Activated naive CD8-positive, alpha-beta T cell treated with anti-CD3 and anti-CD28 coated beads for 36 hours (primary cell): Measurements from ENCODE around the gene PRDX6. TPM values are rescaled to one million over a fixed set of nuclear protein-coding genes. Genes with fewer than 3 reads are reported as not detected.
"Not testable (repeated sequence)": the region's sequence is repeated elsewhere in the genome, so short reads cannot be mapped to it uniquely, and the experiment has no call there.

Source experiments
- DNase-seq: peaks from one replicate; pipeline ENCODE4 v3.0.0; 2021
- H3K27ac Mint-ChIP-seq: one replicate; pipeline ENCODE4 v1.8.0; 2022; ENCODE audit warnings: mild to moderate bottlenecking, moderate library complexity, mixed read lengths
- H3K27me3 Mint-ChIP-seq: one replicate; pipeline ENCODE4 v1.8.0; 2022; ENCODE audit warnings: mild to moderate bottlenecking, mixed read lengths
- H3K36me3 Mint-ChIP-seq: one replicate; pipeline ENCODE4 v1.8.0; 2021; ENCODE audit warnings: mild to moderate bottlenecking, mixed read lengths
- H3K4me1 Mint-ChIP-seq: one replicate; pipeline ENCODE4 v1.8.0; 2021; ENCODE audit warnings: mixed read lengths
- H3K4me3 Mint-ChIP-seq: one replicate; pipeline ENCODE4 v1.8.0; 2022; ENCODE audit warnings: mild to moderate bottlenecking, moderate library complexity, mixed read lengths
- H3K9me3 Mint-ChIP-seq: one replicate; pipeline ENCODE4 v1.8.0; 2022; ENCODE audit warnings: mixed read lengths
- total RNA-seq, 2 experiments: library from RNA; stranded (reverse); gene quantifications; one replicate each; pipeline ENCODE4 v1.2.3, GENCODE V29; 2021

The PRDX6 gene
- total RNA-seq, 2 experiments from 2014 or later = 168 to 175 TPM

DNA sequence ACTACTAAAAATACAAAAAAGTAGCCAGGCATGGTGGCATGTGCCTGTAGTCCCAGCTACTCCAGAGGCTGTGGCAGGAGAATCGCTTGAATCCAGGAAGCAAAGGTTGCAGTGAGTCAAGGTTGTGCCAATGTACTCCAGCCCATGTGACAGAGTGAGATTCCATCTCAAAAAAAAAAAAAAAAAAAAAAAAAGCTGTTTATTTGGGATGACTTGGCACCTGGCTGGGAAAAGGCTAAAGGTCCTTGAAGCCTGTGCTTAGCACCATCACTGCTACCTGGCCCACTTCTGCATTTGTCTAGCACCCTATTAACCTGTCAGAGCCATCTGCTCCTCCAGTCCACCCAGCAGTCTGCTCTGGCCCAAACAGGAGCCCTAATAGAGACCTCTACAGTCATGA is 25.0 kb downstream of the PRDX6 start:
- Mint-ChIP-seq H3K27ac (no peak overlapping the region), H3K27me3 (peaks cover 2% of the 10 kb centered on the region), H3K4me1 (no peaks in the 10 kb centered on the region), H3K36me3 (no peaks in the 10 kb centered on the region), H3K9me3 (no peaks in the 10 kb centered on the region), H3K4me3 (no peak overlapping the region)
- DNase-seq = no peak

DNA sequence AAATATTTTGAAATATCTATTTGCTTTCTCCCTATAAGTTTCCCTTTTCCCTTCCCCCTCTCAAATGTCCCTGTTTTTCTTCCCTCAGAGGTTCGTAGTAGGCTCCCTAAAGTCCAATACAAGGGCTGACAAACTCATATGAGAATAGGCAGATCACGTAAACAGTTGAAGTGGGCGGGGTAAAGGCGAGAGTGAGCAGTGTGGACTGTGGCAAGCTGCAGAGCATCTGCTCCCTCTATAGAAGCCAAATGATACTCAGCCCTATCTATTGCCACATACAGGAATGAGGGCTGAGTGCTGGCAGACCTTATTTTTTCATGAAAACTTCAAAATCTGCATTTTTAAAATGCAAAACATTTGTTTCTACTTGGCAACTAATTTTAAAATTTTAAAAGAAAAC is 26.3 kb downstream of the PRDX6 start:
- Mint-ChIP-seq H3K4me3 (no peak overlapping the region), H3K27me3 (peaks cover 2% of the 10 kb centered on the region), H3K4me1 (no peaks in the 10 kb centered on the region), H3K9me3 (no peaks in the 10 kb centered on the region), H3K27ac (no peak overlapping the region), H3K36me3 (no peaks in the 10 kb centered on the region)
- DNase-seq = no peak

DNA sequence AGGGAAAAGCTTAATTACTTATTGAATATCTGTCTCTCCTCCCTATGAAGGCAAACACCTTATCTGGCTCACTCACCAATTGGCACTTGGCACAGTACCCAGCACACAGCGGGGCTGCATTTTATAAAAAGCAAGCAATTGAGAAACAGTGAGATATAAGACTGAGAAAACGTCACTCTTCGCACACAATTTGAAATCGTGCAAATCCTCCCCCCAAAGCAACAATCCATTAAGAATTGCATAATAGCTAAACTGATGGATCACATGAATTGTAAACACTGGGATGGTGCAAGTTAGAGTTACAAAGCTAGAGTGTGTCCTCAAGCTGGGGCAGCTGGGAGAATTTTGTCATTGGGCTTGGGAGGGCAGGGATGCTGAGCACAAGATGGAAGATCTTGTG is 27.1 kb downstream of the PRDX6 start:
- H3K36me3 Mint-ChIP-seq = no peaks in the 10 kb centered on the region
- no peaks in the 10 kb centered on the region for H3K9me3 Mint-ChIP-seq
- H3K27me3 Mint-ChIP-seq = peaks cover 2% of the 10 kb centered on the region
- DNase-seq = no peak
- no peaks in the 10 kb centered on the region for H3K4me1 Mint-ChIP-seq
- no peak overlapping the region for H3K4me3 Mint-ChIP-seq
- H3K27ac Mint-ChIP-seq = no peak overlapping the region

DNA sequence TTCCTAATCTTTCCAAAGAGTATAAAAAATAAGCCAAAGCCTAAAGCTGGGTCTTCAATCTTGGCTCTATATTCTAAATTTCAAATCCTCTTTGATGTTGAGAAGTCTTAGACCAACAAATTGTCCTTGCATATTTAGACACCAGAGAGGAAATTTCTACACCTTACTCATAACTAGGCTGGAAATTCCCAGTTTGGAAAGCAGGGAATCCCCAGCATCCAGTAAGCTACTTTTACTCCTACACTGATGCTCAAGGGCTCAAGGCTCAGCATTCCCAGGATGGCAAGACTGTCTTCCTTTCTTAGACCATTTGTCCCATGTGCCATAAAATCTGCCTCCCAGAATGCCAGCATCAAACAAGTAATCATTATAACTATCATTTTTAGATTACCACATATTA is 28.3 kb downstream of the PRDX6 start:
- no peak overlapping the region for H3K27ac Mint-ChIP-seq

DNA sequence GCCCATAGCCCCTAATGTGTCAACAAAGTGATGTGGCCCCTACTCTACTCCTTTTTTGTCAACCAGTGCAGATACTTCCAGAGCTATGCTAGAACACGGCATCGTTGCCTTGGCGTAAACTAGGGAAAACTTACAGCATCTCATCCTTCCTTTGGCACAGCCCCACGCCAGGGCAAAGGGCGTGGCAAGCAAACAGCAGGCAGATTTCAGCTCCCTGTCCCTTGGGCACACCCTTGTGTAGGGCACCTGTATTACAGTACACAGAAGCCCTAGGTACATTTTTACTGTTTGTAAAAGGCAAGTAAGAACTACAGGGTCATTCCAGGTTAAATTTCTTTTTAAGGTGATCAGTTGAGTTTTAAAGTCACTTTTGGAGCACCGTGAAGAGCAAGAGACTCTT is 29.3 kb downstream of the PRDX6 start:
- Mint-ChIP-seq H3K9me3 (no peaks in the 10 kb centered on the region), H3K4me1 (no peaks in the 10 kb centered on the region)
- DNase-seq = no peak

More for the DNA sequence above, 28.3 kb downstream of the PRDX6 start:
- no peak for DNase-seq
- no peaks in the 10 kb centered on the region for H3K36me3 Mint-ChIP-seq
- peaks cover 2% of the 10 kb centered on the region for H3K27me3 Mint-ChIP-seq
- no peaks in the 10 kb centered on the region for H3K9me3 Mint-ChIP-seq
- H3K4me1 Mint-ChIP-seq = no peaks in the 10 kb centered on the region
- H3K4me3 Mint-ChIP-seq = no peak overlapping the region

DNA sequence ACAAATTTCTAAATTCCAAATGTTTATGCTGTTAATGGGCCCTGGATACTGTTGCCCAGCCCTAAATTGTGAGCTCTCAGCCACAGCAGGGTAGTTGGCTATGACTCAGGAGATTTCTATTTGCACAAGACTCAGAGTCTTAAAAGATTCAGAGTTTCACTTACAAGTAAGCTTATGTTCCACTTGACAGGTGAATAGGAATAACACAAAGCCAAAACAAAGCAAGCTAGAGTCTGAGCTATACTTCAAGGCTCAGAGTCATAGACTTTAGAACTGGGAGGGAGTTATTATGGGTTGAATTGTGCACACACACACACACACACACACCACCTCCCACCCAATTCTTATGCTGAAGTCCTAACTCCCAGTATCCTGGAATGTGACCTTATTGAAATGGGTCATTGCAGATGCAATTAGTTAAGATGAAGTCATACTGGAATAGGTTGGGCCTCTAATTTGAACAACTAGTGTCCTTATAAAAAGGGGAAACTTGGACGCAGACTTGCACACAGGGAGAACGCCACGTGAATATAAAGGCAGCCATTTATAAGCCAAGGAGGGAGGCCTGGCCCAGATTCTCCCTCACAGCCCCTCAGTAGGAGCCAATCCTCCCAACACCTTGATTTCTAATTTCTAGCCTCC is 30.2 kb downstream of the PRDX6 start:
- H3K27ac Mint-ChIP-seq = no peak overlapping the region
- H3K4me1 Mint-ChIP-seq = no peaks in the 10 kb centered on the region
- no peaks in the 10 kb centered on the region for H3K36me3 Mint-ChIP-seq
- no peak for DNase-seq
- H3K9me3 Mint-ChIP-seq = no peaks in the 10 kb centered on the region
- peaks cover 2% of the 10 kb centered on the region for H3K27me3 Mint-ChIP-seq
- H3K4me3 Mint-ChIP-seq = no peak overlapping the region

More for the DNA sequence above, 29.3 kb downstream of the PRDX6 start:
- H3K4me3 Mint-ChIP-seq = no peak overlapping the region
- no peaks in the 10 kb centered on the region for H3K36me3 Mint-ChIP-seq
- no peak overlapping the region for H3K27ac Mint-ChIP-seq
- peaks cover 2% of the 10 kb centered on the region for H3K27me3 Mint-ChIP-seq

DNA sequence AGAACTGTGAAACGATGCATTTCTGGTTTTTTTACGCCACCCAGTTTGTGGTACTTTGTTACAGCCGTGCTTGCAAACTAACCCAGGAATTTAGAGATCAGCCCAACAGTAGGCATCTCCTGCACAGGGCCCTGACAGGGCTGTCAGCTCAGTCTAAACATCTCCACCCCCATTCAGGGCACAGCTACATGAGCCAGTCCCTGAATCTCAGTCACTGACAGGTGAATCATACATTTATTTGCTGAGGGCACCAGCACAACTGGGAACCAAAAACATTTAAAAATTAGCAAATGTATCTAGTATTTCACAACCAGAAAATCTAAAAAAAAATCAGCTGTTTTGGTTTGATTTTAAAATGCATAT is 30.7 kb downstream of the PRDX6 start:
- Mint-ChIP-seq H3K4me1 (no peaks in the 10 kb centered on the region), H3K27ac (no peak overlapping the region), H3K4me3 (no peak overlapping the region), H3K9me3 (no peaks in the 10 kb centered on the region), H3K36me3 (no peaks in the 10 kb centered on the region), H3K27me3 (peaks cover 2% of the 10 kb centered on the region)
- DNase-seq = no peak

DNA sequence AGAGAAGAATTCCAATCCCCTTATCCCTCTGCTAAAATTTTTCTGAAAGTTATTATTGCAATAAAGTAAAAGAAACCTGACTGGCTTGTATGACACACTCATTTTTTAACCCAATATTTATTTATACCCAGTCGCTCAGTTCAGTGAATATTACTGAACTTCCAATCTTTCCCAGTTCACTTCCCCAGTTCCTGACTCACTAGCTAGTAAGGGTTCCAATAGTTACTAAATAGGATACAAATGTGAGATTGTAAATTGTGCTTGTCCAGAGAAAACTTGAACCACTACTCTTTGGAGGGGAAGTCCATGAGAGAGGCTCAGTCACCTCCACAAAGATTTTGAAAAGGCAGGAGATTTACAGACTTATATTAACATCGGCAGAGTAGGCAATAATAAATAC is 31.4 kb downstream of the PRDX6 start:
- Mint-ChIP-seq H3K36me3 (peaks cover 2% of the 10 kb centered on the region), H3K4me1 (no peaks in the 10 kb centered on the region), H3K27me3 (peaks cover 2% of the 10 kb centered on the region), H3K9me3 (peaks cover 2% of the 10 kb centered on the region), H3K4me3 (no peak overlapping the region), H3K27ac (no peak overlapping the region)
- DNase-seq = no peak

DNA sequence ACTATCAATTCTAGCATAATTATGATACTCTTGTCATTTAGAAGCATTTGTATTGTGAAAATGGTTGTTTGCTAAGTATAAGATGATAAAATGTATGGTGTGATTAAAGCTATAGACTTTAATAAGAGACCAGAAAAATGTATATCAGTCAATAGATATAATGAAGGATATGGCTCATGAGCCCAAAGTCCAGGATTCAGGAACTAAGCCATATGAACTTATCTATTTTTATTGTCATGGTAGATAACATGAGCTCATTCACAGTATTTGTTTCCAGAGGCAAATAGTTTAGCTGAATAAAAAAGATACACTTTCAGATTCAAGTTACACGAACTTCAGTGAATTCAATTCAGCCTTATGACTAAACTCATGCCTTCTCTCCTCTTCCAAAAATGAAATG is 32.7 kb downstream of the PRDX6 start:
- H3K4me1 Mint-ChIP-seq = no peaks in the 10 kb centered on the region

DNA sequence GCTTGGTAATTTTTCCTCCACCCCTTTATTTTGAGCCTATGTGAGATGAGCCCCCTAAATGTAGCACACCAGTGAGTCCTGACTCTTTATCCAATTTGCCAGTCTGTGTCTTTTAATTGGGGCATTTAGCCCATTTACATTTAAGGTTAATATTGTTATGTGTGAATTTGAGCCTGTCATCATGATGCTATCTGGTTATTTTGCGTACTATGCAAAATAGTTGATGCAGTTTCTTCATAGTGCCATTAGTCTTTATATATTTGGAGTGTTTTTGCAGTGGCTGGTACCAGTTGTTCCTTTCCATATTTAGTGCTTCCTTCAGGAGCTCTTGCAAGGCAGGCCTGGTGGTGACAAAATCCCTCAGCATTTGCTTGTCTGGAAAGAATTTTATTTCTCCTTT is 37.4 kb downstream of the PRDX6 start:
- not testable (repeated sequence) for H3K4me1 Mint-ChIP-seq, H3K4me3 Mint-ChIP-seq, H3K36me3 Mint-ChIP-seq, H3K27ac Mint-ChIP-seq, H3K9me3 Mint-ChIP-seq, H3K27me3 Mint-ChIP-seq, DNase-seq

More for the DNA sequence above, 32.7 kb downstream of the PRDX6 start:
- Mint-ChIP-seq H3K36me3 (peaks cover 3% of the 10 kb centered on the region), H3K27me3 (peaks cover 2% of the 10 kb centered on the region), H3K9me3 (peaks cover 9% of the 10 kb centered on the region), H3K27ac (no peak overlapping the region), H3K4me3 (no peak overlapping the region)
- DNase-seq = no peak

DNA sequence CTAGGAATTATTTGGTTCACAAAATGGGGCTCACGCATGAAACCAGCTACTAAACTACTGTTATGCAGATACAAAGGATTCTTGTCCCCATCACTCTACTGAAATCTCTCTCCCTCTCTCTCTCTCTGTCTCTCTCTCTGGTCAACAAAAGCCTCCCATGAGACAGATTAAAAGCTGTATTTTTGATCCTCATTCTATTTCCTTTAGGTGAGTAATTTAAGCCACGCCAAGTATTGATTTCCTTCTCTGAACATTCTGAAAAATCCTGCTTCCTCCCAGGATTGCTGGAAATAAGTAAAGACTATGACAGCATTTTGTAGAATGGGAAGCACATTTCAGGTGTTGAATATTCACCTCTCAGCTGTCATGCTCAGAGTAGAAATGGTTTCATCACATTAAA is 43.7 kb downstream of the PRDX6 start:
- no peaks in the 10 kb centered on the region for H3K27me3 Mint-ChIP-seq
- H3K9me3 Mint-ChIP-seq = no peaks in the 10 kb centered on the region
- peaks cover 3% of the 10 kb centered on the region for H3K36me3 Mint-ChIP-seq
- H3K4me1 Mint-ChIP-seq = peaks cover 11% of the 10 kb centered on the region
- no peak overlapping the region for H3K4me3 Mint-ChIP-seq
- H3K27ac Mint-ChIP-seq = no peak overlapping the region
- no peak for DNase-seq

DNA sequence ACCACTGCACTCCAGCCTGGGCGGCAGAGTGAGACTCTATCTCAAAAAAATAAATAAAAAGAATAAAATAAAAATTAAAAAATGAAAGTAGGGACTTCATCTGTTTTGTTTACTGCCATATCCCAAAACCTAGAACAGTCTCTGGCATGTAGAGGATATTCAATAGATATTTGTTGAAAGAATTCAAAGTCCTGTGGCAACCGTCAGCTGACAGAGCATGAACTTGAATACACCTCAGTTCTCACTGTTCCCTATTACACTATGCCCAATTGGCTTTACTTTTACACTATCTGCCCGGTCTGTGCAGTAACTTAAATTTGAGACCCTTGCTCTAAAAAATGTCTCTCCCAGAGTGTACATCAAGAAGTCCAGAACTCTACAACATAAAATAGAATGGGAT is 46.2 kb downstream of the PRDX6 start:
- no peaks in the 10 kb centered on the region for H3K27me3 Mint-ChIP-seq
- DNase-seq = no peak
- H3K4me3 Mint-ChIP-seq = no peak overlapping the region
- H3K36me3 Mint-ChIP-seq = peaks cover 3% of the 10 kb centered on the region
- peaks cover 10% of the 10 kb centered on the region for H3K4me1 Mint-ChIP-seq
- H3K27ac Mint-ChIP-seq = no peak overlapping the region
- no peaks in the 10 kb centered on the region for H3K9me3 Mint-ChIP-seq

DNA sequence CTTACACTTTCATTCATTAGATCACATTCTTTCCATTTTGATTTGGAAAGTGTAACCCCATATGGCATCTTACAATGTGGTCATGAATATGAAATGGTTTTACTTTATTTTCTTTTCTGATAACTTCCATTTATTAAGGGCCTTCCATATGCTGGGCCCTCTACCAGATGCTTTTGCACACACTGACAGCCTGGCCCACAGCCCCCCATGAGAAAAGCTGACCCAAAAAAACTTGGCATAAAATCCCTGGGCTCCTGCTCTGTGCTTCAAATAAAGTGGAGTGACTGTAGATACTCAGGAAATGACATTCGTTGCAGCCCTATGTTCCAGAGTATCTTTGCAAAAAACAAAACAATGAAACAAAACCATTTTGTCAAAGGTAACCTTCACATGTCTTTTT is 48.8 kb downstream of the PRDX6 start:
- Mint-ChIP-seq H3K4me1 (peaks cover 15% of the 10 kb centered on the region), H3K27me3 (no peaks in the 10 kb centered on the region), H3K36me3 (peaks cover 3% of the 10 kb centered on the region), H3K9me3 (no peaks in the 10 kb centered on the region), H3K4me3 (no peak overlapping the region), H3K27ac (no peak overlapping the region)
- DNase-seq = no peak

DNA sequence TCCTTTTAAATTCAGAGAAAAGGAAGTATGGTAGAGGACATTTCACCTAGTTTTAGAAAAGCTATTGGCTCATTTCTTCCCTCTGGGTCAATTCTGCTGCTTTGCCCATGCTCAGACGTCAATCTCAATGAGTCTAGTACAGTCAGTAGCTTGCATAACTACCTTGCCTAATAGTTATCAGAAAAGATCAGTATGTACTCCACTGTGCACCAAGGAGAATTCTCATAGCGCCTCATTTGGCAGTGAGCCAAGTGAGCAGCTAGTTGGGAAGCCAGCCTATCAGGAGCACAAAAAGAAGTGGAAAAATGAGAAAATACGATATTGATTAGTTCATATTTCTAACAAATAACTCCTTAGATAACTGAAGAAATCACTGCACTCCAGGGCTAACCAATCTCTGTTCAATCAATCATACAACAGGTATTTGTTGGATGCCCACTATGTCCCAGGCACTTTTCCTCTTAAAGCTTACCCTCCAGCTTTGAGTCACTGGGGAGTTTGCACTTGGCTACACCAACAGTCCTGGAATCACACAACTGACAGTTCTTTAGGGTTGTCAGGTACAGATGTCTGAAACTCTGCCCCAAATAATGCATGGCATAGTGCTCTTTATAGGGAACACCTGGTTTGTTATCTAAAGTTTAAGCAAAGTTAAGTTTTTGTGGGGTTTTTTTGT is 50.2 kb downstream of the PRDX6 start:
- H3K9me3 Mint-ChIP-seq = no peaks in the 10 kb centered on the region
- no peak for DNase-seq
- no peak overlapping the region for H3K27ac Mint-ChIP-seq
- peaks cover 20% of the 10 kb centered on the region for H3K4me1 Mint-ChIP-seq
- peaks cover 3% of the 10 kb centered on the region for H3K36me3 Mint-ChIP-seq
- no peaks in the 10 kb centered on the region for H3K27me3 Mint-ChIP-seq
- H3K4me3 Mint-ChIP-seq = no peak overlapping the region

DNA sequence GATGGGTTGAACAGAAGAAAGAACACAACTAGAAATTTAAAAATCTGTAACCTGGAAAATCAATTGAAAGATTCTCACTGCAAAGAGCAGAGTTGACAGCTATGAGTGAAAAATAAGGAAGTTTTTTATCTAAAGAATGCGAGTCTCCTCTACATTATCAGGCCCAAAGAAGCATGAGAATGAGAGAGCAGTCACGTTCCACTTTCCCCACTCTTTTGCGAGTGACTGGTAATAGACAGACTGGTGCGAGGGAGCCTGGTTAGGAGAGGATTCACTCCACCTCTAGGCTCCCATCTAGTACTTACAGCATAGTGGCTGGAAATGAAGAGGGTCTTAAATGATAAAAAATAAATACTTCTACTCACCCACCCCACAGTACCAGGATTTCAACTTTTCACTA is 52.0 kb downstream of the PRDX6 start:
- Mint-ChIP-seq H3K4me1 (peaks cover 26% of the 10 kb centered on the region), H3K36me3 (peaks cover 3% of the 10 kb centered on the region), H3K9me3 (no peaks in the 10 kb centered on the region), H3K27me3 (no peaks in the 10 kb centered on the region), H3K4me3 (no peak overlapping the region), H3K27ac (no peak overlapping the region)
- no peak for DNase-seq
